SK-N-DZ (cell line): ENCODE data around the gene SLC34A1. TPM values are rescaled to one million over a fixed set of nuclear protein-coding genes. Genes with fewer than 3 reads are reported as not detected.
"Not testable (repeated sequence)": the region's sequence is repeated elsewhere in the genome, so short reads cannot be mapped to it uniquely, and the experiment has no call there.

Source experiments
- DNase-seq: peaks from one replicate; pipeline ENCODE4 v3.0.0-alpha.2; 2015; ENCODE audit warnings: low spot score
- polyA plus RNA-seq, 2 experiments: library from polyadenylated mRNA; depleted of rRNA; stranded (reverse); fragments of >200 nt; gene quantifications; 2 replicates each; pipeline ENCODE4 v1.2.3, GENCODE V29; 2014

SLC34A1 gene
- not detected in 2 replicates for polyA plus RNA-seq (2014; cell fraction: cytosol; rRNA removed)
- polyA plus RNA-seq (2014; cell fraction: nucleus; rRNA removed): not detected in 2 replicates

- DNase-seq: no peak
Observed at GRCh38 chr5:177384134-177384533, at the start of gene SLC34A1. SLC34A1 (plus strand) TSS chr5:177384434; CDS start chr5:177385742, 1,308 bp downstream.

- no peak for DNase-seq
Observed at GRCh38 chr5:177334781-177335700, 49.2 kb upstream of the SLC34A1 start.

GRCh38 chr5:177335701-177336065 is 48.6 kb upstream of the SLC34A1 start:
- DNase-seq: no peak

- DNase-seq: no peak
Observed at GRCh38 chr5:177336112-177336511, 48.1 kb upstream of the SLC34A1 start.

GRCh38 chr5:177336603-177337494 is 47.4 kb upstream of the SLC34A1 start:
- DNase-seq: no peak

- no peak for DNase-seq
Observed at GRCh38 chr5:177338251-177339106, 45.8 kb upstream of the SLC34A1 start.

- DNase-seq: no peak
Observed at GRCh38 chr5:177339107-177339638, 45.1 kb upstream of the SLC34A1 start.

- DNase-seq: not testable (repeated sequence)
Observed at GRCh38 chr5:177343000-177343399, 41.2 kb upstream of the SLC34A1 start.

GRCh38 chr5:177343777-177344176 is 40.5 kb upstream of the SLC34A1 start:
- DNase-seq: no peak

GRCh38 chr5:177344891-177345290 is 39.3 kb upstream of the SLC34A1 start:
- DNase-seq: no peak

GRCh38 chr5:177346820-177347219 is 37.4 kb upstream of the SLC34A1 start:
- DNase-seq: no peak

GRCh38 chr5:177347699-177348098 is 36.5 kb upstream of the SLC34A1 start:
- DNase-seq: no peak

- DNase-seq: no peak
Observed at GRCh38 chr5:177349362-177349647, 34.9 kb upstream of the SLC34A1 start.

- DNase-seq: no peak
Observed at GRCh38 chr5:177349762-177350161, 34.5 kb upstream of the SLC34A1 start.

- no peak for DNase-seq
Observed at GRCh38 chr5:177350776-177351391, 33.4 kb upstream of the SLC34A1 start.

GRCh38 chr5:177351392-177352329 is 32.6 kb upstream of the SLC34A1 start, which contains the start of gene LMAN2:
LMAN2 (minus strand) TSS chr5:177351668; CDS start chr5:177351647, 21 bp downstream.
- DNase-seq: peak; percentile 95

- DNase-seq: no peak
Observed at GRCh38 chr5:177353093-177353492, 31.1 kb upstream of the SLC34A1 start.

- no peak for DNase-seq
Observed at GRCh38 chr5:177354256-177354655, 30.0 kb upstream of the SLC34A1 start.

- no peak for DNase-seq
Observed at GRCh38 chr5:177354711-177355110, 29.5 kb upstream of the SLC34A1 start.
